22Rv1 (cell line): ENCODE data around the gene THOP1.

Source experiments
- H3K27ac ChIP-seq: fragments of 450-650 bp; 2 replicates; pipeline ENCODE4 v1.5.1; 2017
- ZFX ChIP-seq: fragments of 450-650 bp; IDR thresholded peaks from 2 replicates; pipeline ENCODE4 v1.6.1; 2017; ENCODE audit warnings: antibody characterized with exemption, borderline replicate concordance
- TF ChIP-seq, protein P1 (sequence below): fragments of 450-650 bp; IDR thresholded peaks from 2 replicates; pipeline ENCODE4 v1.5.1; 2017; ENCODE audit warnings: mild to moderate bottlenecking

The THOP1 gene

DNA sequence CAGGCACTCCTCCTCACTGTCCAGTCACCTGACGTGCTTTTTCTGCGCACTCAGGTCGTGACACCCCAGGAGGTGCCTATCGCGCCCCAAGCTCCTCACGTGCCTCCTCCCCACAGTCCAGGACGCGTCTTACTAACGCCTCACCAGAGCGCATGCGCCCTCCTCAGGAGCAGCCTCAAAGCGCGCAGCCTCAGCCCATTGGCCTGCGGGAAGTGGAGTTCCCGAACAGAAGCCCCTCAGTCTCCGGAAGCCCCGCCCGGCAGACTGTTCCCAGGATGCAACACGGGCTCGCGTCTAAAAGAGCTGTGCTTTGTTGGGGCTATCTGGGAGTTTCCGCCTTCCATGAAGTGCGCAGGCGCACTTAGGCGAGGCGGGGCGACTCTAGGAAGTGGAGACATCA lies 73.6 kb downstream of the THOP1 start:
- H3K27ac ChIP-seq, result no peak overlapping the region
- TF ChIP-seq, protein P1, sequence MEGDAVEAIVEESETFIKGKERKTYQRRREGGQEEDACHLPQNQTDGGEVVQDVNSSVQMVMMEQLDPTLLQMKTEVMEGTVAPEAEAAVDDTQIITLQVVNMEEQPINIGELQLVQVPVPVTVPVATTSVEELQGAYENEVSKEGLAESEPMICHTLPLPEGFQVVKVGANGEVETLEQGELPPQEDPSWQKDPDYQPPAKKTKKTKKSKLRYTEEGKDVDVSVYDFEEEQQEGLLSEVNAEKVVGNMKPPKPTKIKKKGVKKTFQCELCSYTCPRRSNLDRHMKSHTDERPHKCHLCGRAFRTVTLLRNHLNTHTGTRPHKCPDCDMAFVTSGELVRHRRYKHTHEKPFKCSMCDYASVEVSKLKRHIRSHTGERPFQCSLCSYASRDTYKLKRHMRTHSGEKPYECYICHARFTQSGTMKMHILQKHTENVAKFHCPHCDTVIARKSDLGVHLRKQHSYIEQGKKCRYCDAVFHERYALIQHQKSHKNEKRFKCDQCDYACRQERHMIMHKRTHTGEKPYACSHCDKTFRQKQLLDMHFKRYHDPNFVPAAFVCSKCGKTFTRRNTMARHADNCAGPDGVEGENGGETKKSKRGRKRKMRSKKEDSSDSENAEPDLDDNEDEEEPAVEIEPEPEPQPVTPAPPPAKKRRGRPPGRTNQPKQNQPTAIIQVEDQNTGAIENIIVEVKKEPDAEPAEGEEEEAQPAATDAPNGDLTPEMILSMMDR, result no peak
- TF ChIP-seq ZFX, result no peak

DNA sequence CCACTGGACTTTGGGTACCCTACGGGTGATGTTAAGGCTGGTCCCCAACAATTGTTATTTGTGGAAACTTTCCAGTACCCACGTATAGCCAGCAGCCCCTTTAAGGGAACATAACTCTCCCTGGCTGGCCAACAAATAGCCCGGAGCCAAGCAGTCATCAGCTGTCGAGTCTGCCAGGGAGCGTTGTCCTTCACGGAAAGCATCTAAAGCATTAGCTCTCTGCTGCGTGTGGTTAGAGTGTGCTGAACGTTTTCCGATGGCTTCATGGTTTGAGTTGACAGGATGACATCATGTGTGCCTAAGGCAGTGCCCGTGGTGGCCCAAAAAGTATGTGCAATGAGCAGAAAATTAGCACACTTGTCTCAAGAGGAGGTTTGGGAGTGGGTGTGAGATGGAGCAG lies 78.5 kb downstream of the THOP1 start:
- TF ChIP-seq ZFX, result no peak
- TF ChIP-seq, protein P1, result no peak
- no peak overlapping the region for H3K27ac ChIP-seq
